HEK293 (cell line): Measurements from ENCODE around the gene SNX13.

Experiments
- CTCF ChIA-PET: fragments of 350-600 bp; formaldehyde crosslinking; extraction: SDS; loops from one replicate; lab custom pipeline; 2021; ENCODE audit warnings: antibody characterized with exemption; lab: Yijun Ruan, JAX
- POLR2A ChIA-PET: fragments of 300-600 bp; formaldehyde crosslinking; extraction: SDS; loops from one replicate; lab custom pipeline; 2020; ENCODE audit warnings: antibody characterized with exemption, inconsistent platforms; lab: Yijun Ruan, JAX
- H3K27ac ChIP-seq: fragments of 200-500 bp; sonication (Bioruptor generic); 2 replicates; pipeline ENCODE4 v1.5.1; 2014; ENCODE audit warnings: low read depth, low read length, control low read depth, inconsistent platforms; ENCODE audit errors: extremely low read depth
- H3K36me3 ChIP-seq, 2 experiments: fragments of 200-500 bp in 1 of 2; sonication (Bioruptor generic) in 1 of 2; 1 replicate in 1 of 2; 2 replicates in 1 of 2; pipeline ENCODE4 v1.5.1; 2014 to 2017; ENCODE audit warnings: inconsistent platforms in 2 of 2, low read length in 2 of 2; ENCODE audit not compliant: control insufficient read depth in 2 of 2, insufficient read depth in 1 of 2
- H3K4me1 ChIP-seq: fragments of 200-500 bp; sonication (Bioruptor generic); 2 replicates; pipeline ENCODE4 v1.5.1; 2014; ENCODE audit warnings: mild to moderate bottlenecking, low read length, inconsistent platforms; ENCODE audit not compliant: control insufficient read depth, insufficient read depth
- H3K4me3 ChIP-seq: 2 replicates; pipeline ENCODE4 v1.5.1; 2011; ENCODE audit warnings: low read depth, mild to moderate bottlenecking, control low read depth, low read length, moderate library complexity
- H3K9me3 ChIP-seq: fragments of 200-500 bp; sonication (Bioruptor generic); 2 replicates; pipeline ENCODE4 v1.5.1; 2014; ENCODE audit warnings: low read depth, low read length, inconsistent platforms; ENCODE audit not compliant: control insufficient read depth, insufficient read depth
- IKZF3 ChIP-seq: fragments of 450-650 bp; IDR thresholded peaks from 2 replicates; pipeline ENCODE4 v1.5.0; 2018; ENCODE audit warnings: missing biosample characterization, mild to moderate bottlenecking, missing genetic modification characterization, moderate library complexity
- KLF17 ChIP-seq: fragments of 450-650 bp; formaldehyde crosslinking; IDR thresholded peaks from 2 replicates; pipeline ENCODE4 v1.5.1; 2016; ENCODE audit warnings: missing biosample characterization, missing genetic modification characterization
- TRIM28 ChIP-seq: IDR thresholded peaks from 2 replicates; pipeline ENCODE4 v1.6.1; 2011; ENCODE audit warnings: low read length, control low read depth, borderline replicate concordance
- ZBTB7A ChIP-seq: fragments of 450-650 bp; formaldehyde crosslinking; IDR thresholded peaks from 2 replicates; pipeline ENCODE4 v1.5.1; 2016; ENCODE audit warnings: low read depth, missing biosample characterization, missing genetic modification characterization
- ZIC2 ChIP-seq: fragments of 450-650 bp; formaldehyde crosslinking; IDR thresholded peaks from 2 replicates; pipeline ENCODE4 v1.5.1; 2016; ENCODE audit warnings: missing biosample characterization, missing genetic modification characterization
- ZNF148 ChIP-seq: fragments of 450-650 bp; formaldehyde crosslinking; IDR thresholded peaks from 2 replicates; pipeline ENCODE4 v1.5.0; 2017; ENCODE audit warnings: missing biosample characterization, missing genetic modification characterization, borderline replicate concordance
- ZNF2 ChIP-seq: fragments of 450-650 bp; formaldehyde crosslinking; IDR thresholded peaks from 2 replicates; pipeline ENCODE4 v1.5.1; 2016; ENCODE audit warnings: missing biosample characterization, missing genetic modification characterization
- ZNF221 ChIP-seq: fragments of 450-650 bp; formaldehyde crosslinking; IDR thresholded peaks from 2 replicates; pipeline ENCODE4 v1.5.1; 2017; ENCODE audit warnings: missing biosample characterization, missing genetic modification characterization, borderline replicate concordance
- ZNF23 ChIP-seq: fragments of 450-650 bp; formaldehyde crosslinking; IDR thresholded peaks from 2 replicates; pipeline ENCODE4 v1.5.1; 2016; ENCODE audit warnings: missing biosample characterization, missing genetic modification characterization, borderline replicate concordance
- ZNF266 ChIP-seq: fragments of 450-650 bp; formaldehyde crosslinking; IDR thresholded peaks from 2 replicates; pipeline ENCODE4 v1.5.1; 2016; ENCODE audit warnings: missing biosample characterization, missing genetic modification characterization, low read depth
- ZNF350 ChIP-seq: fragments of 450-650 bp; formaldehyde crosslinking; IDR thresholded peaks from 2 replicates; pipeline ENCODE4 v1.5.0; 2017; ENCODE audit warnings: missing biosample characterization, mild to moderate bottlenecking, missing genetic modification characterization
- ZNF398 ChIP-seq: fragments of 450-650 bp; formaldehyde crosslinking; IDR thresholded peaks from 2 replicates; pipeline ENCODE4 v1.5.1; 2017; ENCODE audit warnings: missing biosample characterization, missing genetic modification characterization
- ZNF423 ChIP-seq: fragments of 450-650 bp; formaldehyde crosslinking; IDR thresholded peaks from 2 replicates; pipeline ENCODE4 v1.5.1; 2016; ENCODE audit warnings: missing biosample characterization, missing genetic modification characterization
- ZNF473 ChIP-seq: fragments of 450-650 bp; formaldehyde crosslinking; IDR thresholded peaks from 2 replicates; pipeline ENCODE4 v1.5.1; 2017; ENCODE audit warnings: missing biosample characterization, missing genetic modification characterization
- ZNF596 ChIP-seq: fragments of 450-650 bp; IDR thresholded peaks from 2 replicates; pipeline ENCODE4 v1.5.0; 2018; ENCODE audit warnings: missing biosample characterization, mild to moderate bottlenecking, missing genetic modification characterization, moderate library complexity
- ZNF654 ChIP-seq: fragments of 450-650 bp; formaldehyde crosslinking; IDR thresholded peaks from 2 replicates; pipeline ENCODE4 v1.5.1; 2016; ENCODE audit warnings: low read depth, missing biosample characterization, missing genetic modification characterization
- ZNF701 ChIP-seq: fragments of 450-650 bp; formaldehyde crosslinking; IDR thresholded peaks from 2 replicates; pipeline ENCODE4 v1.5.1; 2016; ENCODE audit warnings: missing biosample characterization, missing genetic modification characterization
- ZNF704 ChIP-seq: fragments of 450-650 bp; formaldehyde crosslinking; IDR thresholded peaks from 2 replicates; pipeline ENCODE4 v1.5.1; 2016; ENCODE audit warnings: missing biosample characterization, missing genetic modification characterization
- ZSCAN5A ChIP-seq: fragments of 450-650 bp; formaldehyde crosslinking; IDR thresholded peaks from 2 replicates; pipeline ENCODE4 v1.5.1; 2016; ENCODE audit warnings: missing biosample characterization, missing genetic modification characterization

Gene SNX13

GRCh38 chr7:17879075-17879661 lies 61.1 kb downstream of the SNX13 start:
- ChIA-PET POLR2A (no interaction called here), CTCF (interaction anchor here (0.6 kb wide), 1 partner anchor 1765 kb away, joined by 3 read pairs; no protein-coding TSS in a partner anchor)
- TF ChIP-seq ZNF398 (tag by site-specific recombination) = no peak
- no peak for TF ChIP-seq ZNF221
- no peak for TF ChIP-seq ZNF266 (tag by site-specific recombination)

GRCh38 chr7:17878627-17879026 lies 61.7 kb downstream of the SNX13 start:
- no peak for TF ChIP-seq ZNF350 (tag by site-specific recombination)
- no peak for TF ChIP-seq ZNF701 (tag by site-specific recombination)
- no peak for TF ChIP-seq KLF17 (tag by site-specific recombination)
- TF ChIP-seq ZSCAN5A (tag by site-specific recombination) = no peak
- TF ChIP-seq ZBTB7A (tag by site-specific recombination) = no peak
- TF ChIP-seq ZIC2 (tag by site-specific recombination) = no peak
- no peak for TF ChIP-seq ZNF596 (tag by site-specific recombination)
- TF ChIP-seq ZNF23 (tag by site-specific recombination) = no peak
- no peak for TF ChIP-seq IKZF3 (tag by site-specific recombination)
- no peak for TF ChIP-seq ZNF423
- no peak for TF ChIP-seq ZNF704 (tag by site-specific recombination)
- TF ChIP-seq ZNF2 (tag by site-specific recombination) = no peak
- no peak for TF ChIP-seq ZNF148 (tag by site-specific recombination)
- no peak for TF ChIP-seq ZNF473
- no peak for TF ChIP-seq ZNF654
- no peak for TF ChIP-seq TRIM28
- H3K27ac ChIP-seq = no peak overlapping the region
- no peaks in the 10 kb centered on the region for H3K9me3 ChIP-seq
- ChIA-PET CTCF (no interaction called here), POLR2A (no interaction called here)
- no peaks in the 10 kb centered on the region for H3K4me1 ChIP-seq
- no peak overlapping the region for H3K4me3 ChIP-seq
- peaks cover 0 to 5% of the 10 kb centered on the region in 2 experiments; a peak in 1 of 3 replicates for H3K36me3 ChIP-seq

More at GRCh38 chr7:17879075-17879661, 61.1 kb downstream of the SNX13 start:
- Histone ChIP-seq H3K4me1 (no peaks in the 10 kb centered on the region), H3K27ac (no peak overlapping the region), H3K36me3 (peaks cover 0 to 5% of the 10 kb centered on the region in 2 experiments; a peak in 1 of 3 replicates), H3K9me3 (no peaks in the 10 kb centered on the region), H3K4me3 (no peak overlapping the region)
